ENCODE measurements around the gene ICE2. TPM values are rescaled to one million over a fixed set of nuclear protein-coding genes. Genes with fewer than 3 reads are reported as not detected.

ICE2 gene
- total and polyA plus RNA-seq, 2 experiments from 2014 or later, result 64.2 to 64.3 TPM

- Histone ChIP-seq H3K27ac (ENCODE audit: low read depth) (no peak overlapping the region), H3K9me2 (ENCODE audit: insufficient read depth) (no peaks in the 10 kb centered on the region), H3K4me1 (ENCODE audit: insufficient read depth) (peaks cover 6% of the 10 kb centered on the region; the same call in 1 of the 2 replicates), H3K79me2 (replicated peaks; ENCODE audit: insufficient read depth) (no peaks in the 10 kb centered on the region), H3F3A (replicated peaks; ENCODE audit: low read depth) (no peaks in the 10 kb centered on the region), H4K20me1 (replicated peaks; ENCODE audit: insufficient read depth) (no peaks in the 10 kb centered on the region), H3K27me3 (ENCODE audit: insufficient read depth) (no peaks in the 10 kb centered on the region), H3K36me3 (ENCODE audit: insufficient read depth) (no peaks in the 10 kb centered on the region), H3K4me3 (no peak overlapping the region), H3K4me2 (no peak overlapping the region), H2AFZ (no peak overlapping the region)
- Mint-ChIP-seq H3K9me3 (no peaks in the 10 kb centered on the region), H3K36me3 (ENCODE audit: low read depth) (no peaks in the 10 kb centered on the region), H3K27me3 (ENCODE audit: insufficient read depth, low read depth, poor library complexity) (no peaks in the 10 kb centered on the region), H3K4me3 (no peak overlapping the region), H3K27ac (no peak overlapping the region), H3K4me1 (peaks cover 12% of the 10 kb centered on the region)
- ATAC-seq, result no peak
- DNase-seq (ENCODE audit: low spot score), result no peak
- TF ChIP-seq STAT1 (IDR thresholded peaks at IDR 0.05; ENCODE audit: unreplicated experiment), result no peak
- TF ChIP-seq ZNF331 (CRISPR knock-in tag; IDR thresholded peaks at IDR 0.05; ENCODE audit: low read depth), result no peak
- no peak for TF ChIP-seq ETS1 (IDR thresholded peaks at IDR 0.05)
- no peak for TF ChIP-seq EZH2 (IDR thresholded peaks at IDR 0.05; ENCODE audit: low read depth, unreplicated experiment)
Observed at GRCh38 chr15:60494108-60494507, 15.2 kb upstream of the ICE2 start.

- Histone ChIP-seq H3K27me3 (ENCODE audit: insufficient read depth) (no peaks in the 10 kb centered on the region), H3K4me1 (ENCODE audit: insufficient read depth) (peaks cover 6% of the 10 kb centered on the region; the same call in 1 of the 2 replicates), H3K79me2 (replicated peaks; ENCODE audit: insufficient read depth) (no peaks in the 10 kb centered on the region), H4K20me1 (replicated peaks; ENCODE audit: insufficient read depth) (no peaks in the 10 kb centered on the region), H3F3A (replicated peaks; ENCODE audit: low read depth) (no peaks in the 10 kb centered on the region), H3K36me3 (ENCODE audit: insufficient read depth) (no peaks in the 10 kb centered on the region), H3K9me2 (ENCODE audit: insufficient read depth) (no peaks in the 10 kb centered on the region), H2AFZ (no peak overlapping the region), H3K27ac (ENCODE audit: low read depth) (no peak overlapping the region), H3K4me2 (no peak overlapping the region), H3K4me3 (no peak overlapping the region)
- ATAC-seq (no peak), DNase-seq (ENCODE audit: low spot score) (no peak)
- no peak overlapping the region for H3K4me3 Mint-ChIP-seq
- H3K27ac Mint-ChIP-seq, result no peak overlapping the region
- H3K4me1 Mint-ChIP-seq, result peaks cover 12% of the 10 kb centered on the region
- no peaks in the 10 kb centered on the region for H3K36me3 Mint-ChIP-seq (ENCODE audit: low read depth)
- no peaks in the 10 kb centered on the region for H3K9me3 Mint-ChIP-seq
- H3K27me3 Mint-ChIP-seq (ENCODE audit: insufficient read depth, low read depth, poor library complexity), result no peaks in the 10 kb centered on the region
- TF ChIP-seq ZNF114 (CRISPR knock-in tag; IDR thresholded peaks at IDR 0.05), result no peak
- TF ChIP-seq REST (IDR thresholded peaks at IDR 0.05; ENCODE audit: unreplicated experiment), result no peak
- no peak for TF ChIP-seq JUNB (IDR thresholded peaks at IDR 0.05; ENCODE audit: unreplicated experiment)
- no peak for TF ChIP-seq POLR2AphosphoS5 (IDR thresholded peaks at IDR 0.05; ENCODE audit: low read depth)
- no peak for TF ChIP-seq ZNF331 (CRISPR knock-in tag; IDR thresholded peaks at IDR 0.05; ENCODE audit: low read depth)
- TF ChIP-seq EZH2 (IDR thresholded peaks at IDR 0.05; ENCODE audit: low read depth, unreplicated experiment), result no peak
- no peak for TF ChIP-seq CTCF (conservative IDR thresholded peaks at IDR 0.05; ENCODE audit: low read depth in 2 of 2)
- TF ChIP-seq CREB1 (CRISPR knock-in tag; IDR thresholded peaks at IDR 0.05; ENCODE audit: low read depth), result no peak
- TF ChIP-seq STAT1 (IDR thresholded peaks at IDR 0.05; ENCODE audit: unreplicated experiment), result no peak
- no peak for TF ChIP-seq EZH2phosphoT487 (IDR thresholded peaks at IDR 0.05; ENCODE audit: unreplicated experiment)
- TF ChIP-seq ETS1 (IDR thresholded peaks at IDR 0.05), result no peak
Observed at GRCh38 chr15:60493166-60493565, 14.2 kb upstream of the ICE2 start.

All from GM23338 (cell line).